T-helper 1 cell treated with Interleukin-12 subunit alpha and Interleukin-12 subunit beta and Interleukin-4 antibody, amounts not matched to agents 30 μg/mL and 1 μg/mL, for 36 hours (primary cell): ENCODE results near the gene PTPRE.

Experiments
- H3K27ac Mint-ChIP-seq: one replicate; pipeline ENCODE4 v1.8.0; 2021; ENCODE audit warnings: mild to moderate bottlenecking, mixed read lengths
- H3K27me3 Mint-ChIP-seq: one replicate; pipeline ENCODE4 v1.8.0; 2021; ENCODE audit warnings: low read depth, mixed read lengths
- H3K36me3 Mint-ChIP-seq: one replicate; pipeline ENCODE4 v1.8.0; 2021; ENCODE audit warnings: low read depth, mixed read lengths
- H3K4me1 Mint-ChIP-seq: one replicate; pipeline ENCODE4 v1.8.0; 2021; ENCODE audit warnings: low read depth, mixed read lengths
- H3K4me3 Mint-ChIP-seq: one replicate; pipeline ENCODE4 v1.8.0; 2021; ENCODE audit warnings: mild to moderate bottlenecking, moderate library complexity, mixed read lengths
- H3K9me3 Mint-ChIP-seq: one replicate; pipeline ENCODE4 v1.8.0; 2021; ENCODE audit warnings: mixed read lengths

Gene PTPRE

GRCh38 chr10:128035557-128035973 lies 128.7 kb downstream of the PTPRE start:
- H3K36me3 Mint-ChIP-seq: no peaks in the 10 kb centered on the region
- H3K4me3 Mint-ChIP-seq: no peak overlapping the region
- no peak overlapping the region for H3K27ac Mint-ChIP-seq
- no peaks in the 10 kb centered on the region for H3K9me3 Mint-ChIP-seq
- peaks cover 3% of the 10 kb centered on the region for H3K27me3 Mint-ChIP-seq
- H3K4me1 Mint-ChIP-seq: peaks cover 7% of the 10 kb centered on the region

- Mint-ChIP-seq H3K36me3 (no peaks in the 10 kb centered on the region), H3K4me3 (no peak overlapping the region), H3K9me3 (no peaks in the 10 kb centered on the region), H3K4me1 (peaks cover 7% of the 10 kb centered on the region), H3K27ac (no peak overlapping the region), H3K27me3 (peaks cover 3% of the 10 kb centered on the region)
These were observed 129.2 kb downstream of the PTPRE start for GRCh38 chr10:128036011-128036615.

GRCh38 chr10:128036746-128037543 lies 130.0 kb downstream of the PTPRE start:
- Mint-ChIP-seq H3K36me3 (no peaks in the 10 kb centered on the region), H3K9me3 (no peaks in the 10 kb centered on the region), H3K4me3 (no peak overlapping the region), H3K4me1 (peaks cover 7% of the 10 kb centered on the region), H3K27me3 (peaks cover 3% of the 10 kb centered on the region), H3K27ac (peak overlapping the region; percentile 31)

- Mint-ChIP-seq H3K4me3 (no peak overlapping the region), H3K36me3 (no peaks in the 10 kb centered on the region), H3K27me3 (peaks cover 3% of the 10 kb centered on the region), H3K9me3 (no peaks in the 10 kb centered on the region), H3K27ac (no peak overlapping the region), H3K4me1 (peaks cover 7% of the 10 kb centered on the region)
These were observed 133.2 kb downstream of the PTPRE start for GRCh38 chr10:128040096-128040495.

DNA sequence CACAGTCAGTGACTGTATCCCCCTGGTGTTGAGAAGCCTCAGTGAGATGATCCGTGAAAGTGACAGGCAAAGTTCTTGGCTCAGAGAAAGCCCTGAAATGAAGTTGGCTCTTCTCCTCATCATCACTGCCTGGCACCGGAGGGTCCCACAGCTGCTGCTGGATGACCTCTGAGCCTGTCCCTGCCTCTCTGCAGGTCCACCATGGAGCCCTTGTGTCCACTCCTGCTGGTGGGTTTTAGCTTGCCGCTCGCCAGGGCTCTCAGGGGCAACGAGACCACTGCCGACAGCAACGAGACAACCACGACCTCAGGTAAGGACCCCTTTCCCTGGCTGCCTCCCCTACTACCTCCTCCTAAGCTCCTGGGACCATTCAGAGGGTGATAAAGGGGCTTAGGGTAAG lies 133.8 kb downstream of the PTPRE start:
- H3K4me3 Mint-ChIP-seq: no peak overlapping the region
- peaks cover under 1% of the 10 kb centered on the region for H3K27me3 Mint-ChIP-seq
- H3K27ac Mint-ChIP-seq: no peak overlapping the region
- H3K36me3 Mint-ChIP-seq: no peaks in the 10 kb centered on the region
- H3K9me3 Mint-ChIP-seq: no peaks in the 10 kb centered on the region
- H3K4me1 Mint-ChIP-seq: peaks cover 5% of the 10 kb centered on the region

- Mint-ChIP-seq H3K27ac (no peak overlapping the region), H3K36me3 (no peaks in the 10 kb centered on the region), H3K27me3 (no peaks in the 10 kb centered on the region), H3K9me3 (no peaks in the 10 kb centered on the region), H3K4me1 (peaks cover 2% of the 10 kb centered on the region), H3K4me3 (no peak overlapping the region)
These were observed 135.3 kb downstream of the PTPRE start for GRCh38 chr10:128042131-128042610.

GRCh38 chr10:128043259-128044045 lies 136.5 kb downstream of the PTPRE start:
- Mint-ChIP-seq H3K36me3 (no peaks in the 10 kb centered on the region), H3K27ac (no peak overlapping the region), H3K27me3 (no peaks in the 10 kb centered on the region), H3K4me3 (no peak overlapping the region), H3K4me1 (peaks cover 12% of the 10 kb centered on the region), H3K9me3 (no peaks in the 10 kb centered on the region)

- Mint-ChIP-seq H3K27ac (no peak overlapping the region), H3K27me3 (no peaks in the 10 kb centered on the region), H3K4me1 (peaks cover 18% of the 10 kb centered on the region), H3K36me3 (peaks cover 5% of the 10 kb centered on the region), H3K9me3 (no peaks in the 10 kb centered on the region), H3K4me3 (no peak overlapping the region)
These were observed 137.3 kb downstream of the PTPRE start for GRCh38 chr10:128044186-128044585.

DNA sequence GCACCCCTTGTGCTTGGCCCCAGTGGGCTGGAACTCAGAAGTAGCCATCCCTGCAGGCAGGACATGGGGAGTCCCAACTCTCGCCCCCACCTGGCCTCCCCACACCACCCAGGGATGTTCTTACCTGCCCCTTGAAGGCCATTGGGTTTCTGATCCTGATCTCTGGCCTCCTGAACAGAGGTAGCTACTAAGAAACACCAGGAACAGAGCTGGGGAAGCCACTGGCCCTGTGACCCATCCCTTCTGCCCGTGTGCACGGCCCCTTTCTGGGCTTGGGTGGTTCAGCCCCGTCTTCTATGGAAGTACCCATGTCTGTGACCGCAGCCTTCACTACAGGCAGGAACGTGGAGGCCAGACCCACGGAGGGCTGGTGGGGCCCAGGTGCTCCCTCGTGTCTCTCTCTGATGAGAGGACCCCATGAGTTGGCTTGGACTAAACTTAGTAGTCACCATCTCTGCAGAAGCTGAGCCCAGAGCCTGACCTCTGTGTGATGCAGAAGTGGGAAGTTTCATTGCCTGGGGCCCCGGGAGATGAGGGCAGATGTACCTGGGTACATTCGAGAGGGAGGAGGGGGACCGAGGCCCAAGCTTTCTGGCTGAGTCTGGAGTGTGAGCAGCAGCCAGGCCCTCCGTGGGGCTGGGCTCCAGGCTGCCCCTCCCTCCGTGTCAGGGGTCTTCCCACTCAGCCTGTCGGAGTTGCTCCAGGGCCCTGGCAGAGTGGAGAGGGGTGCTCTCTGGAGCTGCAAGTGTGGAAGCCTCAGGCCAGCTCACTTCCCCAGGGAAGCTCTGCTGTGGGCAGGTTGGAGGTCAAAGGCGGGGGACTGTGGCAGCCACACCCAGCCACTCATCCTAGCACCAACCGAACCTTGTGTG lies 138.3 kb downstream of the PTPRE start:
- H3K27me3 Mint-ChIP-seq: no peaks in the 10 kb centered on the region
- no peak overlapping the region for H3K27ac Mint-ChIP-seq
- H3K36me3 Mint-ChIP-seq: peaks cover 14% of the 10 kb centered on the region
- peaks cover 27% of the 10 kb centered on the region for H3K4me1 Mint-ChIP-seq
- no peaks in the 10 kb centered on the region for H3K9me3 Mint-ChIP-seq
- no peak overlapping the region for H3K4me3 Mint-ChIP-seq

GRCh38 chr10:128045833-128046120 lies 138.9 kb downstream of the PTPRE start:
- Mint-ChIP-seq H3K9me3 (no peaks in the 10 kb centered on the region), H3K27me3 (no peaks in the 10 kb centered on the region), H3K36me3 (peaks cover 20% of the 10 kb centered on the region), H3K4me3 (no peak overlapping the region), H3K4me1 (peaks cover 33% of the 10 kb centered on the region), H3K27ac (peak overlapping the region; percentile 68)

- H3K4me1 Mint-ChIP-seq: peaks cover 36% of the 10 kb centered on the region
These were observed 139.5 kb downstream of the PTPRE start for GRCh38 chr10:128046156-128046952.

GRCh38 chr10:128046953-128047290 lies 140.0 kb downstream of the PTPRE start:
- peak overlapping the region; percentile 95 for H3K27ac Mint-ChIP-seq
- H3K27me3 Mint-ChIP-seq: no peaks in the 10 kb centered on the region
- peaks cover 26% of the 10 kb centered on the region for H3K36me3 Mint-ChIP-seq
- H3K4me1 Mint-ChIP-seq: peaks cover 37% of the 10 kb centered on the region
- no peaks in the 10 kb centered on the region for H3K9me3 Mint-ChIP-seq
- H3K4me3 Mint-ChIP-seq: peak overlapping the region; percentile 87

More at GRCh38 chr10:128046156-128046952, 139.5 kb downstream of the PTPRE start:
- Mint-ChIP-seq H3K36me3 (peaks cover 22% of the 10 kb centered on the region), H3K4me3 (peak overlapping the region; percentile 25), H3K27me3 (no peaks in the 10 kb centered on the region), H3K27ac (peak overlapping the region; percentile 72), H3K9me3 (no peaks in the 10 kb centered on the region)

DNA sequence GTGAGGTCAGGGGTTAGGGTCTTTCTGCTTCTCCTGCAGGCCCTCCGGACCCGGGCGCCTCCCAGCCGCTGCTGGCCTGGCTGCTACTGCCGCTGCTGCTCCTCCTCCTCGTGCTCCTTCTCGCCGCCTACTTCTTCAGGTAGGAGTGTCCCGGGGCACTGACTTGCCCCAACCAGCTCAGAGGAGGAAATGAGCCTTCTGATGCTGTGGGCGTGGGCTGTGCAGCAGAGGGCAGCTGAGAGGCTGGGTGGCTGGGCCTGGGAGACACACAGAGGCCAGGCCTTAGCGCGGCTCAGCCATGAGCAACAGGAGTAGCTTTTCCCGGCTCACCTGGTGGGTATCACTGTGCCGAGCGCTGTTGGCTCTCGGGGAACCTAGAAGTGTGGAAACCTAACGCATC lies 140.4 kb downstream of the PTPRE start:
- peaks cover 37% of the 10 kb centered on the region for H3K4me1 Mint-ChIP-seq
- H3K27ac Mint-ChIP-seq: peak overlapping the region; percentile 95
- peaks cover 29% of the 10 kb centered on the region for H3K36me3 Mint-ChIP-seq
- peak overlapping the region; percentile 87 for H3K4me3 Mint-ChIP-seq
- H3K27me3 Mint-ChIP-seq: no peaks in the 10 kb centered on the region
- H3K9me3 Mint-ChIP-seq: no peaks in the 10 kb centered on the region
